ENCODE measurements around the gene GAP43.

Gene GAP43

GRCh38 chr3:115623044-115623868 lies at the start of gene GAP43:
TSS of gene GAP43 (plus strand) at chr3:115623510. CDS start at chr3:115623690, 180 bp downstream.
- peak; percentile 24 for DNase-seq

GRCh38 chr3:115576325-115576875 lies 46.9 kb upstream of the GAP43 start:
- DNase-seq = no peak

GRCh38 chr3:115577000-115577399 lies 46.3 kb upstream of the GAP43 start:
- no peak for DNase-seq

GRCh38 chr3:115578331-115578730 lies 45.0 kb upstream of the GAP43 start:
- DNase-seq = no peak

- no peak for DNase-seq
Measured at GRCh38 chr3:115580566-115580965, 42.7 kb upstream of the GAP43 start.

GRCh38 chr3:115581362-115582135 lies 41.8 kb upstream of the GAP43 start:
- no peak for DNase-seq

- no peak for DNase-seq
Measured at GRCh38 chr3:115588201-115589115, 34.9 kb upstream of the GAP43 start.

GRCh38 chr3:115590873-115591272 lies 32.4 kb upstream of the GAP43 start:
- no peak for DNase-seq

- no peak for DNase-seq
Measured at GRCh38 chr3:115595611-115596275, 27.6 kb upstream of the GAP43 start.

GRCh38 chr3:115598216-115598615 lies 25.1 kb upstream of the GAP43 start:
- DNase-seq = no peak

- no peak for DNase-seq
Measured at GRCh38 chr3:115602194-115602593, 21.1 kb upstream of the GAP43 start.

- no peak for DNase-seq
Measured at GRCh38 chr3:115611630-115612029, 11.7 kb upstream of the GAP43 start.

GRCh38 chr3:115615001-115615814 lies 8.1 kb upstream of the GAP43 start:
- DNase-seq = no peak

- DNase-seq = no peak
Measured at GRCh38 chr3:115616461-115616860, 6.8 kb upstream of the GAP43 start.

GRCh38 chr3:115617591-115617990 lies 5.7 kb upstream of the GAP43 start:
- DNase-seq = no peak

- DNase-seq = no peak
Measured at GRCh38 chr3:115624029-115624741, 875 bp downstream of the GAP43 start.

GRCh38 chr3:115624901-115625300 lies 1.6 kb downstream of the GAP43 start:
- no peak for DNase-seq

- no peak for DNase-seq
Measured at GRCh38 chr3:115626006-115626409, 2.7 kb downstream of the GAP43 start.

GRCh38 chr3:115626721-115627120 lies 3.4 kb downstream of the GAP43 start:
- no peak for DNase-seq

Measured in DMS79 (cell line).